DND-41 (cell line): ENCODE results near the gene TMEM175.

Experiments
- EZH2 ChIP-seq: IDR thresholded peaks from 3 replicates; pipeline ENCODE4 v1.6.1; 2012; ENCODE audit warnings: borderline replicate concordance, low read depth, mild to moderate bottlenecking, moderate library complexity, low read length, inconsistent platforms; ENCODE audit not compliant: severe bottlenecking
- TF ChIP-seq, protein P1 (sequence below): IDR thresholded peaks from 2 replicates; pipeline ENCODE4 v1.5.1; 2012; ENCODE audit warnings: borderline replicate concordance, low read length, moderate library complexity, mild to moderate bottlenecking; ENCODE audit not compliant: poor library complexity, severe bottlenecking; ENCODE audit errors: extremely low read depth

DNA sequence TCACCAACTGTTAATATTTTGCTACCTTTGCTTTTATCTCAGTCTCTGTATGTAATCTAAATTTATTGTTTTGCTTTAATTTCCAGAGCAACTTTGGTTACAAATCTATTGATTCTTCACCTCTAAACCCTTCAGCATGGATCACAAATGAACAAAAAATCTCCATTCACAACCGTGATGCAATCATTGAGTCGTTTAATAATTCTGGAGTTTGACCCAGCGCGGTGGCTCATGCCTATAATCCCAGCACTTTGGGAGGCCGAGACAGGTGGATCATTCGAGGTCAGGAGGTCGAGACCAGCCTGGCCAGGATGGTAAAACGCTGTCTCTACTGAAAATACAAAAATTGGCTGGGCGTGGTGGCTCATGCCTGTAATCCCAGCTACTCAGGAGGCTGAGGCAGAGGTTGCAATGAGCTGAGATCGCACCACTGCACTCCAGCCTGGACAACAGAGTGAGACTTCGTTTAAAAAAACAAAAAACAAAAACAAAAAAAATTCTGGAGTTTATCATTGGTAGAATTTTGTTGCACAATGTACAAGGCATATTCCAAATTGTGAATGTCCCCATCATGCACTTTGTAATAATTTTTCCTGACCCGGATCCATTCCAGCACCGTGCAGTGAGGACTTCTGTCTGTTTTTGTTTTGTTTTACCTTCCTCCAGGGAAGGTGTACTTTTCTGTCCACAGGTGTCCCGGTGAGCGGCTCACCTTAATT lies 52.2 kb downstream of the TMEM175 start:
- TF ChIP-seq, protein P1, sequence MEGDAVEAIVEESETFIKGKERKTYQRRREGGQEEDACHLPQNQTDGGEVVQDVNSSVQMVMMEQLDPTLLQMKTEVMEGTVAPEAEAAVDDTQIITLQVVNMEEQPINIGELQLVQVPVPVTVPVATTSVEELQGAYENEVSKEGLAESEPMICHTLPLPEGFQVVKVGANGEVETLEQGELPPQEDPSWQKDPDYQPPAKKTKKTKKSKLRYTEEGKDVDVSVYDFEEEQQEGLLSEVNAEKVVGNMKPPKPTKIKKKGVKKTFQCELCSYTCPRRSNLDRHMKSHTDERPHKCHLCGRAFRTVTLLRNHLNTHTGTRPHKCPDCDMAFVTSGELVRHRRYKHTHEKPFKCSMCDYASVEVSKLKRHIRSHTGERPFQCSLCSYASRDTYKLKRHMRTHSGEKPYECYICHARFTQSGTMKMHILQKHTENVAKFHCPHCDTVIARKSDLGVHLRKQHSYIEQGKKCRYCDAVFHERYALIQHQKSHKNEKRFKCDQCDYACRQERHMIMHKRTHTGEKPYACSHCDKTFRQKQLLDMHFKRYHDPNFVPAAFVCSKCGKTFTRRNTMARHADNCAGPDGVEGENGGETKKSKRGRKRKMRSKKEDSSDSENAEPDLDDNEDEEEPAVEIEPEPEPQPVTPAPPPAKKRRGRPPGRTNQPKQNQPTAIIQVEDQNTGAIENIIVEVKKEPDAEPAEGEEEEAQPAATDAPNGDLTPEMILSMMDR = no peak
- no peak for TF ChIP-seq EZH2
